Nephron (organoid): Measurements from ENCODE around the gene TOR4A.
"Not testable (repeated sequence)": the region's sequence is repeated elsewhere in the genome, so short reads cannot be mapped to it uniquely, and the experiment has no call there.

Source experiments
- H3K27ac Mint-ChIP-seq, 3 experiments: 2 replicates each; pipeline ENCODE4 v1.8.0; 2020; ENCODE audit warnings: mixed read lengths in 3 of 3, mild to moderate bottlenecking in 2 of 3, moderate library complexity in 1 of 3
- H3K27me3 Mint-ChIP-seq: 2 replicates; pipeline ENCODE4 v1.8.0; 2021; ENCODE audit warnings: low read depth, mild to moderate bottlenecking, moderate library complexity, mixed read lengths
- H3K36me3 Mint-ChIP-seq: 2 replicates; pipeline ENCODE4 v1.8.0; 2020; ENCODE audit warnings: low read depth, mixed read lengths
- H3K4me1 Mint-ChIP-seq: 2 replicates; pipeline ENCODE4 v1.8.0; 2020; ENCODE audit warnings: mixed read lengths
- H3K4me3 Mint-ChIP-seq, 3 experiments: 2 replicates each; pipeline ENCODE4 v1.8.0; 2020; ENCODE audit warnings: mild to moderate bottlenecking in 3 of 3, mixed read lengths in 3 of 3, moderate library complexity in 2 of 3
- H3K9me3 Mint-ChIP-seq: 2 replicates; pipeline ENCODE4 v1.8.0; 2020; ENCODE audit warnings: mixed read lengths
- TF ChIP-seq, protein P1 (sequence below), 3 experiments: fragments of 200-600 bp; sonication (generic); IDR thresholded peaks; one replicate each; pipeline ENCODE4 v1.5.0; 2021; ENCODE audit warnings: antibody characterized with exemption in 3 of 3; ENCODE audit not compliant: unreplicated experiment in 3 of 3

TOR4A gene

DNA sequence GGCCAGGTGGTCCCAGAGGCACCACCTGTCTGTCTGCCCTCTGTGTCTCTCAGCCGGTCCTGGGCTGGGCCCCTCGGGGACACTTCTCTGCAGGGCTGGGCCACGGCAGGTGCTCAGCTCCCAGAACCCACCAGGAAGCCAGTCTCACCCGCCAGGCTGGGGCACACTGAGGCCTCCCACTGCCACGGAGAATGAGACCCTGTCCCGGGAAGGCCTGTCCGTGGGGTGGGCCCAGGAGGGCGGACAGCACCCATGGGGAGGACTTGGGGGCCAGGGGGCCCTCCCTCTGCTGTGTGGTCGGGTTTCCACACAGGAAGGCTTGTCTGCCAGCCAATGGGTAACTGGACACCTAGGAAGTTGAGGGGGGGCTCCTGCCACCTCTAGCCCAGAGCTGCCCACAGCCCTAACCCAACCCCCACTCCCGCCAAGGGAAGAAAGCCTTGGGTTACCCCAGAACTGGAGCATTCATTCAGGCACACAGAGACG, 40.5 kb upstream of the TOR4A start:
- Mint-ChIP-seq H3K4me3 (peak overlapping the region in 1 of 3 experiments; percentile 39), H3K4me1 (peaks cover 24% of the 10 kb centered on the region), H3K9me3 (no peaks in the 10 kb centered on the region)

DNA sequence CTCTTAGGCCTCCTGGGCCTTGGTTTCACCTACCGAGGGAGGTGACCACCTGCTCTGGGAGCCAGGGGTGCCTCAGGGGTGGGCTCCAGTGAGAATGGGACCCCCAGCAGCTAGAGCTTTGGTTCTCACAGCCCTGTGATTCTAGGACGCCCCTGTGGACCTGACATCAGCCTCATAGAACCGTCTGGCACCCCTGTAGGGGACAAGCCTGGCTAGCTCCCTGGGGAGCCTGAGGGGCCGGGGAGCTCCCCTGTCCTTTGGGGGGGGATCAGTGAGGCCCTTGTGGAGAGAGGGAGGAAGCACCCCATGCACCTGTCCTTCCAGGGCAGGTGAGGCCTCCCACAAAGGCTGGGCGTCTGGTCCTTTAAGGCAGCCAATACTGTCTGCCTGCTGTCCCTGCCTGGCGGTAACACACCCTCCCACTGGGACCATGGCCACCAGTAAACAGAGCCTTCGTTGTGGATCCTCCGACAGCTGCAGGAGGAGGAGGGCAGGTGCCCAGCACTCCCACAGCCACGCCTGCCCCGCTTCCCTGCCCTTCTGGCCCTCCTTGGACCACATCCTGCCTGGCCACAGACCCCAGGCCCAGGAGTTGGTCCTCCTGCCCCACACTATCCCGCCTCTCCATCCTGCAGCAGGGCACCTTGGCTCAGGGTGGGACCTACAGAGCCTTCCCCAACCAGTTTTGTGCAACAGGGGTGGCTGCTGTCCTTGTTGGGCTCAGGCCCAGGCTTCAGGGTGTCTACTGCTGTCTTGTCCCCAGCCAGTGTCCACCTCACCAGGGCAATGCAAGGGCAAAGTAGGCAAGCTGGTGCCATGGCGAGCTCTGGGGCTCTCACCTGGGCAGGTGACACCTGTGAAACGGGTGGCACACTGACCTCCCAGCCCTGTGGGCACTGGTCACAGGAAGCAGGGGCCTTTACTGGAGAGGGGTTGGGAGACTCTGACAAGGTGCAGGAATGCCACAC, 39.5 kb upstream of the TOR4A start:
- peaks cover 31% of the 10 kb centered on the region for H3K4me1 Mint-ChIP-seq

More for the DNA sequence above, 40.5 kb upstream of the TOR4A start:
- Mint-ChIP-seq H3K36me3 (no peaks in the 10 kb centered on the region), H3K27ac (no peak overlapping the region), H3K27me3 (peaks cover 5% of the 10 kb centered on the region)
- TF ChIP-seq, protein P1, sequence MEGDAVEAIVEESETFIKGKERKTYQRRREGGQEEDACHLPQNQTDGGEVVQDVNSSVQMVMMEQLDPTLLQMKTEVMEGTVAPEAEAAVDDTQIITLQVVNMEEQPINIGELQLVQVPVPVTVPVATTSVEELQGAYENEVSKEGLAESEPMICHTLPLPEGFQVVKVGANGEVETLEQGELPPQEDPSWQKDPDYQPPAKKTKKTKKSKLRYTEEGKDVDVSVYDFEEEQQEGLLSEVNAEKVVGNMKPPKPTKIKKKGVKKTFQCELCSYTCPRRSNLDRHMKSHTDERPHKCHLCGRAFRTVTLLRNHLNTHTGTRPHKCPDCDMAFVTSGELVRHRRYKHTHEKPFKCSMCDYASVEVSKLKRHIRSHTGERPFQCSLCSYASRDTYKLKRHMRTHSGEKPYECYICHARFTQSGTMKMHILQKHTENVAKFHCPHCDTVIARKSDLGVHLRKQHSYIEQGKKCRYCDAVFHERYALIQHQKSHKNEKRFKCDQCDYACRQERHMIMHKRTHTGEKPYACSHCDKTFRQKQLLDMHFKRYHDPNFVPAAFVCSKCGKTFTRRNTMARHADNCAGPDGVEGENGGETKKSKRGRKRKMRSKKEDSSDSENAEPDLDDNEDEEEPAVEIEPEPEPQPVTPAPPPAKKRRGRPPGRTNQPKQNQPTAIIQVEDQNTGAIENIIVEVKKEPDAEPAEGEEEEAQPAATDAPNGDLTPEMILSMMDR (IDR thresholded peaks at IDR 0.05; ENCODE audit: unreplicated experiment in 3 of 3) = no peak

DNA sequence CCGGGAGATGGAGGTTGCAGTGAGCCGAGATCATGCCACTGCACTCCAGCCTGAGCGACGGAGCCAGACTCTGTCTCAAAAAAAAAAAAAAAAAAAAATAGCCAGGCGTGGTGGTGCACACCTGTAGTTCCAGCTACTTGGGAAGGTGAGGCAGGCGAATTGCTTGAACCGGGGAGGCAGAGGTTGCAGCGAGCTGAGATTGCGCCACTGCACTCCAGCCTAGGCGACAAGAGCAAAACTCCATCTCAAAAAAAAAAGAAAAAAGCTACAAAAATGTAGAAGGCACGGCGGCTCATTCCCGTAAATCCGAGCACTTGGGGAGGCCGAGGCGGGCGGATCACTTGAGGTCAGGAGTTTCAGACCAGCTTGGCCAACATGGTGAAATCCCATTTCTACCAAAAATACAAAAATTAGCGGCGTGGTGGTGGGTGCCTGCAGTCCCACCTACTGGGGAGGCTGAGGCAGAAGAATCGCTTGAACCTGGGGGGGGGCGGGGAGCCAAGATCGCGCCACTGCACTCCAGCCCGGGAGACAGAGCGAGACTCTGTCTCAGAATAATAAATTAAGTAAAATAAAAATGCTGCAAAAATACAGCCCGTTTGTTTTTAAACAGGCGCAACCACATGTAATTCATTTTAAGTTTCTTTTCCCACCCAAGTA, 37.9 kb upstream of the TOR4A start:
- peaks cover 38% of the 10 kb centered on the region for H3K4me1 Mint-ChIP-seq
- H3K4me3 Mint-ChIP-seq = peak overlapping the region; percentile 79 to 86 (median 84)
- H3K9me3 Mint-ChIP-seq, H3K27me3 Mint-ChIP-seq: not testable (repeated sequence)
- peak overlapping the region in 2 of 3 experiments; percentile 69 to 84 for H3K27ac Mint-ChIP-seq
- H3K36me3 Mint-ChIP-seq = peaks cover 19% of the 10 kb centered on the region

More for the DNA sequence above, 39.5 kb upstream of the TOR4A start:
- Mint-ChIP-seq H3K27me3 (peaks cover 5% of the 10 kb centered on the region), H3K27ac (peak overlapping the region; percentile 23 to 51 (median 40)), H3K9me3 (no peaks in the 10 kb centered on the region), H3K4me3 (peak overlapping the region; percentile 54 to 70 (median 56)), H3K36me3 (peaks cover 10% of the 10 kb centered on the region)
- TF ChIP-seq, protein P1 (IDR thresholded peaks at IDR 0.05; ENCODE audit: unreplicated experiment in 3 of 3) = no peak

DNA sequence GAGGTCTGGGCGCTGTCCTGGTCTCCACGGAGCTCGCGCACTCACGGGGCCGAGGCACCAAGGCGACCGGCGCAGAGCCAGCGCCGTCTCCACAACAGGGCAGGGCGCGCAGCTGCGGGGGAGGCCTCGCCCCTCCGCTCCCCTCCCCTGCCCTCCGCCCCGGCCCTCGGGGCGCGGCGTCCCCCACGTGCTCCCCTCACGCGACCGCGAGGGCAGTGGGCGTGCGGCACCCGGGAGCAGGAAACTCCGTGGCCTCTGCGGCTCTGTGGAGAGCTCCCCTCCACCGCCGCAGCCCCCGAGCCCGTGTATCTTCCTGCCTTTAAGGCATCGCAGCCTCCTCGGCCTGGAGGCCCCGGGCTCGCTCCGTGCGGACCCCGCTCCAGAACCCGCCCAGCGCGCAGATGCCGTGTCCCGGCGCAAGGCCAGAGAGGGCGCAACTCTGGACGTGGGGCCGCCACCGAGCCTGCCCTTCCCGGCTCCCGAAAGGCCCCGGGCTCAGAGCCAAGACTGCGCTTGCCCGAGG, 37.1 kb upstream of the TOR4A start:
- Mint-ChIP-seq H3K4me3 (peak overlapping the region; percentile 79 to 86 (median 84)), H3K9me3 (no peaks in the 10 kb centered on the region), H3K36me3 (peaks cover 19% of the 10 kb centered on the region), H3K27ac (peak overlapping the region; percentile 69 to 84 (median 73)), H3K27me3 (no peaks in the 10 kb centered on the region), H3K4me1 (peaks cover 34% of the 10 kb centered on the region)
- TF ChIP-seq, protein P1 (IDR thresholded peaks at IDR 0.05; ENCODE audit: unreplicated experiment in 3 of 3) = no peak

DNA sequence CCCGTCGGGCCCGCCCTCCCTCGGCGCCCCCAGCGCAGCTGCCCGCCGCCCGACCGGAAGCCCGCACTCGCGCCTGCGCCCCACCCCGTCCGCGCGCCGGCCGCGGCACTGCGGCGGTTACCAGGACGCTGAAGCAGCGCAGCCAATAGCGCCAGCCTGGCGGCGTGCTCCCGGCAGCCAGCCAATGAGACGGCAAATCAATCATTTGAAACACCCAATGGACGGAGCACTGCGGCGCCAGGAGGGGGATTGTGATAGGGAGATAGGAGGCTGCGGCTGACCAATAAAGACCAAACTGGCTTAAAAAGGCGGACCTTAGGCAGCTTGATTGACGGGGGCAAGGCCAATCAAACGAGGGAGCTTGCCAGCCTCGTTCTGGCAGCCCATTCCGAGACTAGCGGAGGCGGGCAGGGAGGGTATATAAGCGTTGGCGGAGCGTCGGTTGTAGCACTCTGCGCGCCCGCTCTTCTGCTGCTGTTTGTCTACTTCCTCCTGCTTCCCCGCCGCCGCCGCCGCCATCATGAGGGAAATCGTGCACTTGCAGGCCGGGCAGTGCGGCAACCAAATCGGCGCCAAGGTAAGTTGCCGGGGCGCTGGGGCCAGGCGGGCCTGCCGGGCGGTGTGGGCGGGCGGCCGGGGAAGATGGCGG, 36.6 kb upstream of the TOR4A start, which contains the start of gene TUBB4B:
Gene TUBB4B (plus strand): TSS at position 447 of the 649 bp plus-strand sequence. CDS start 74 bp downstream, at position 521.
- TF ChIP-seq, protein P1 (IDR thresholded peaks at IDR 0.05; ENCODE audit: unreplicated experiment in 3 of 3) = no peak
- H3K4me1 Mint-ChIP-seq = peaks cover 34% of the 10 kb centered on the region
- H3K27ac Mint-ChIP-seq = peak within 1 kb of the TSS; percentile 73 to 95 (median 94)
- no peaks in the 10 kb centered on the region for H3K27me3 Mint-ChIP-seq
- peaks cover 19% of the 10 kb centered on the region for H3K36me3 Mint-ChIP-seq
- no peaks in the 10 kb centered on the region for H3K9me3 Mint-ChIP-seq
- H3K4me3 Mint-ChIP-seq = peak within 1 kb of the TSS; percentile 89 to 96 (median 93)
